K562 (cell line): Measurements from ENCODE around the gene DCUN1D2. TPM values are rescaled to one million over a fixed set of nuclear protein-coding genes. Genes with fewer than 3 reads are reported as not detected.

Source experiments
- BCOR ChIP-seq: fragments of 450-650 bp; IDR thresholded peaks from 2 replicates; pipeline ENCODE4 v1.6.1; 2016
- BMI1 ChIP-seq: fragments of 150-350 bp; IDR thresholded peaks from 2 replicates; pipeline ENCODE4 v1.6.1; 2014; ENCODE audit warnings: low read length
- CEBPB ChIP-seq: fragments of 450-650 bp; IDR thresholded peaks from 2 replicates; pipeline ENCODE4 v1.6.1; 2016; ENCODE audit warnings: missing genetic modification characterization, missing compliant biosample characterization
- CREB1 ChIP-seq, 2 experiments: sonication (generic) in 1 of 2; formaldehyde crosslinking in 1 of 2; IDR thresholded peaks; 2 replicates each; pipeline versions ENCODE4 v1.6.1 to v1.8.0; 2012 to 2022; ENCODE audit warnings: inconsistent platforms in 1 of 2, mild to moderate bottlenecking in 1 of 2, missing genetic modification reagents in 1 of 2, moderate library complexity in 1 of 2
- DPF2 ChIP-seq: fragments of 450-650 bp; IDR thresholded peaks from 2 replicates; pipeline ENCODE4 v1.6.1; 2016
- ERF ChIP-seq: fragments of 450-650 bp; formaldehyde crosslinking; IDR thresholded peaks from 2 replicates; pipeline ENCODE4 v1.4.0; 2020; ENCODE audit warnings: mild to moderate bottlenecking, mixed read lengths
- EWSR1 ChIP-seq: fragments of 450-650 bp; IDR thresholded peaks from 2 replicates; pipeline ENCODE4 v1.6.1; 2018; ENCODE audit warnings: borderline replicate concordance, mild to moderate bottlenecking, low read depth, moderate library complexity; ENCODE audit not compliant: partially characterized antibody
- FOSL1 ChIP-seq: fragments of 200-800 bp; sonication (Bioruptor generic); conservative IDR thresholded peaks from 2 replicates; pipeline ENCODE4 v1.6.1; 2016; ENCODE audit warnings: missing genetic modification characterization, missing compliant biosample characterization
- FOXM1 ChIP-seq, 2 experiments: fragments of 450-650 bp in 1 of 2; sonication (generic) in 1 of 2; formaldehyde crosslinking in 1 of 2; IDR thresholded peaks; 2 replicates each; pipeline versions ENCODE4 v1.6.1 to v1.9.0; 2017 to 2022; ENCODE audit warnings: low read depth in 2 of 2, mild to moderate bottlenecking in 2 of 2, missing genetic modification reagents in 1 of 2, moderate library complexity in 1 of 2
- HDAC8 ChIP-seq: fragments of 450-650 bp; IDR thresholded peaks from 2 replicates; pipeline ENCODE4 v1.6.1; 2016; ENCODE audit warnings: mild to moderate bottlenecking, missing genetic modification characterization, moderate library complexity, missing compliant biosample characterization
- NRF1 ChIP-seq, 2 experiments: fragments of 450-650 bp; IDR thresholded peaks in 1 of 2; conservative IDR thresholded peaks in 1 of 2; 2 replicates each; pipeline ENCODE4 v1.6.1; 2014; ENCODE audit warnings: mild to moderate bottlenecking in 2 of 2
- POU5F1 ChIP-seq: fragments of 150-350 bp; IDR thresholded peaks from 2 replicates; pipeline ENCODE4 v1.6.1; 2014; ENCODE audit warnings: borderline replicate concordance, low read length, low read depth, mild to moderate bottlenecking; ENCODE audit not compliant: partially characterized antibody
- PRPF4 ChIP-seq: fragments of 200-400 bp; formaldehyde crosslinking; IDR thresholded peaks from one replicate; pipeline ENCODE4 v1.6.1; 2017; ENCODE audit warnings: low read length, low read depth, mild to moderate bottlenecking; ENCODE audit not compliant: insufficient read depth, poor library complexity, severe bottlenecking
- SAFB2 ChIP-seq: fragments of 200-400 bp; formaldehyde crosslinking; IDR thresholded peaks from 2 replicates; pipeline ENCODE4 v1.6.1; 2018; ENCODE audit warnings: borderline replicate concordance, low read length, low read depth, moderate library complexity; ENCODE audit not compliant: severe bottlenecking
- SMARCA5 ChIP-seq: fragments of 450-650 bp; IDR thresholded peaks from 2 replicates; pipeline ENCODE4 v1.6.1; 2016
- ZC3H11A ChIP-seq: IDR thresholded peaks from 2 replicates; pipeline ENCODE4 v1.6.1; 2012; ENCODE audit warnings: low read depth, low read length, improper control_type of control experiment
- ZEB2 ChIP-seq: fragments of 450-650 bp; IDR thresholded peaks from 2 replicates; pipeline ENCODE4 v1.6.1; 2016
- ZNF311 ChIP-seq: fragments of 250-450 bp; sonication (Bioruptor Pico); IDR thresholded peaks from 2 replicates; pipeline ENCODE4 v1.4.0; 2020; ENCODE audit warnings: mild to moderate bottlenecking, moderate library complexity
- ZNF644 ChIP-seq: fragments of 200-800 bp; sonication (Bioruptor generic); IDR thresholded peaks from 2 replicates; pipeline ENCODE4 v1.6.1; 2016; ENCODE audit warnings: low read depth, missing genetic modification characterization, missing compliant biosample characterization
- polyA plus RNA-seq, 8 experiments: library from polyadenylated mRNA; depleted of rRNA in 4 of 8; stranded (reverse) in 5 of 8; unstranded in 3 of 8; fragments of >200 nt; fragmentation: Nextera tagmentation in 2 of 8; fragmentation: Illumina TruSeq in 1 of 8; extraction: Ambion mirVana in 2 of 8; extraction: Trizol in 1 of 8; gene quantifications; 2 replicates each; pipeline versions ENCODE4 v1.2.1 to v1.2.3, GENCODE V29; 2011 to 2014; ENCODE audit warnings: inconsistent platforms in 1 of 8, missing spikeins in 1 of 8
- total RNA-seq, 7 experiments: library from RNA; depleted of rRNA in 6 of 7; stranded (reverse); fragments of >200 nt in 6 of 7; fragmentation: Illumina TruSeq in 2 of 7; extraction: Trizol in 2 of 7; gene quantifications; 2 replicates each; pipeline versions ENCODE4 v1.2.1 to v1.2.3, GENCODE V29; 2011 to 2021; ENCODE audit warnings: low replicate concordance in 1 of 7
- TF ChIP-seq, protein P1 (sequence below): fragments of 450-650 bp; formaldehyde crosslinking; IDR thresholded peaks from 2 replicates; pipeline ENCODE4 v1.4.0; 2022; ENCODE audit warnings: missing genetic modification characterization
- TF ChIP-seq, protein P2 (sequence below): fragments of 450-650 bp; formaldehyde crosslinking; IDR thresholded peaks from 2 replicates; pipeline ENCODE4 v1.4.0; 2022; ENCODE audit warnings: mild to moderate bottlenecking, moderate library complexity
- TF ChIP-seq, protein P3 (sequence below): fragments of 450-650 bp; IDR thresholded peaks from 2 replicates; pipeline ENCODE4 v1.6.1; 2018; ENCODE audit warnings: mild to moderate bottlenecking, low read depth; ENCODE audit not compliant: partially characterized antibody
- TF ChIP-seq, protein P4 (sequence below): fragments of 450-650 bp; IDR thresholded peaks from 2 replicates; pipeline ENCODE4 v1.6.1; 2017; ENCODE audit warnings: mild to moderate bottlenecking, moderate library complexity
- TF ChIP-seq, protein P5 (sequence below): fragments of 250-450 bp; sonication (Bioruptor Pico); IDR thresholded peaks from 2 replicates; pipeline ENCODE4 v1.8.0; 2021; ENCODE audit warnings: moderate library complexity, mild to moderate bottlenecking, inconsistent platforms

DCUN1D2 gene
- total and polyA plus RNA-seq, 9 of the 15 experiments (the other 6 are each of a cell fraction or from before 2014, with no cell fraction given), result 2.1 to 16.8 (median 11.1) TPM

DNA sequence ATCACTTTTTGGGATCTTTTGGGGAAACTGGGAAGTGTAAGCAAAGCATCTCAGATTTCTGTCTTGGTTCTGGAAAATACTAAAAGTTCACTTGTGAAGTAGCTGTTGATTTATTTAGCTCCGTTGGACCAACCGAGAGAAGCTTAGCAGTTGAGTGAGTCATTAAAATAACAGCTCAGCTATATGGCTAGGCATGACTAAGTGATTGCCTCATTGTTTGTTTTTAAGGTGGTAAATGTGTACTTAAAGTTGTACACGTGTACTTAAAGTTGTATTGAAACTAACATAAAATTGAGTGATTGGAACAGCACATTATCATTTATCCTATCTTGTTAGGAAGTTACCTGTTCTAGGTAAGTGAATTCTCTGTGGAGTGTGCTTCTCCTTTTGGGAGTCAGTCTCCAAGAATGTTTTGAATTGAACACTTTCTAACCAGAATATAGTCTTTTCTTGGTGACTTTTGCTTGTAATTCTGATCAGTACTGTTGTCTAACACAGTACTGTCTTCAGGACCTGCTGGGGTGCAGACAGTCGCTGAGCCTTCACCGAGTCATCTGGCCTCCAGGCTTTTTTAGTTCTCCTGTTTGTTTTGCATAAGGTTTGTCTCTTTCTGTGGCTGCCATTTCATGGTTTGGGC, 2.9 kb upstream of the DCUN1D2 start (continued):
- peak; percentile 97 for TF ChIP-seq FOSL1 (tag)
- no peak for TF ChIP-seq BCOR
- TF ChIP-seq, protein P1, sequence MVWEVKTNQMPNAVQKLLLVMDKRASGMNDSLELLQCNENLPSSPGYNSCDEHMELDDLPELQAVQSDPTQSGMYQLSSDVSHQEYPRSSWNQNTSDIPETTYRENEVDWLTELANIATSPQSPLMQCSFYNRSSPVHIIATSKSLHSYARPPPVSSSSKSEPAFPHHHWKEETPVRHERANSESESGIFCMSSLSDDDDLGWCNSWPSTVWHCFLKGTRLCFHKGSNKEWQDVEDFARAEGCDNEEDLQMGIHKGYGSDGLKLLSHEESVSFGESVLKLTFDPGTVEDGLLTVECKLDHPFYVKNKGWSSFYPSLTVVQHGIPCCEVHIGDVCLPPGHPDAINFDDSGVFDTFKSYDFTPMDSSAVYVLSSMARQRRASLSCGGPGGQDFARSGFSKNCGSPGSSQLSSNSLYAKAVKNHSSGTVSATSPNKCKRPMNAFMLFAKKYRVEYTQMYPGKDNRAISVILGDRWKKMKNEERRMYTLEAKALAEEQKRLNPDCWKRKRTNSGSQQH (CRISPR knock-in tag), result no peak
- TF ChIP-seq NRF1 (conservative IDR thresholded peaks at IDR 0.05 in 1 of 2, IDR thresholded peaks at IDR 0.05 in 1 of 2), result no peak
- TF ChIP-seq, protein P2, sequence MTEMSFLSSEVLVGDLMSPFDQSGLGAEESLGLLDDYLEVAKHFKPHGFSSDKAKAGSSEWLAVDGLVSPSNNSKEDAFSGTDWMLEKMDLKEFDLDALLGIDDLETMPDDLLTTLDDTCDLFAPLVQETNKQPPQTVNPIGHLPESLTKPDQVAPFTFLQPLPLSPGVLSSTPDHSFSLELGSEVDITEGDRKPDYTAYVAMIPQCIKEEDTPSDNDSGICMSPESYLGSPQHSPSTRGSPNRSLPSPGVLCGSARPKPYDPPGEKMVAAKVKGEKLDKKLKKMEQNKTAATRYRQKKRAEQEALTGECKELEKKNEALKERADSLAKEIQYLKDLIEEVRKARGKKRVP (CRISPR knock-in tag), result no peak
- TF ChIP-seq CREB1 (IDR thresholded peaks at IDR 0.05), result no peak
- TF ChIP-seq CREB1 (CRISPR knock-in tag; IDR thresholded peaks at IDR 0.05), result no peak
- TF ChIP-seq, protein P3, sequence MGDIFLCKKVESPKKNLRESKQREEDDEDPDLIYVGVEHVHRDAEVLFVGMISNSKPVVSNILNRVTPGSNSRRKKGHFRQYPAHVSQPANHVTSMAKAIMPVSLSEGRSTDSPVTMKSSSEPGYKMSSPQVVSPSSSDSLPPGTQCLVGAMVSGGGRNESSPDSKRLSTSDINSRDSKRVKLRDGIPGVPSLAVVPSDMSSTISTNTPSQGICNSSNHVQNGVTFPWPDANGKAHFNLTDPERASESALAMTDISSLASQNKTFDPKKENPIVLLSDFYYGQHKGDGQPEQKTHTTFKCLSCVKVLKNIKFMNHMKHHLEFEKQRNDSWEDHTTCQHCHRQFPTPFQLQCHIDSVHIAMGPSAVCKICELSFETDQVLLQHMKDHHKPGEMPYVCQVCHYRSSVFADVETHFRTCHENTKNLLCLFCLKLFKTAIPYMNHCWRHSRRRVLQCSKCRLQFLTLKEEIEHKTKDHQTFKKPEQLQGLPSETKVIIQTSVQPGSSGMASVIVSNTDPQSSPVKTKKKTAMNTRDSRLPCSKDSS, result no peak
- TF ChIP-seq FOXM1 (IDR thresholded peaks at IDR 0.05; ENCODE audit: low read depth), result peak; percentile 81
- no peak for TF ChIP-seq FOXM1 (CRISPR knock-in tag; IDR thresholded peaks at IDR 0.05; ENCODE audit: low read depth)
- TF ChIP-seq SAFB2, result no peak
- no peak for TF ChIP-seq BMI1
- no peak for TF ChIP-seq SMARCA5
- TF ChIP-seq EWSR1, result no peak
- TF ChIP-seq HDAC8 (tag), result no peak
- no peak for TF ChIP-seq ZNF644 (tag)
- no peak for TF ChIP-seq ZNF311 (CRISPR knock-in tag)
- TF ChIP-seq, protein P4, sequence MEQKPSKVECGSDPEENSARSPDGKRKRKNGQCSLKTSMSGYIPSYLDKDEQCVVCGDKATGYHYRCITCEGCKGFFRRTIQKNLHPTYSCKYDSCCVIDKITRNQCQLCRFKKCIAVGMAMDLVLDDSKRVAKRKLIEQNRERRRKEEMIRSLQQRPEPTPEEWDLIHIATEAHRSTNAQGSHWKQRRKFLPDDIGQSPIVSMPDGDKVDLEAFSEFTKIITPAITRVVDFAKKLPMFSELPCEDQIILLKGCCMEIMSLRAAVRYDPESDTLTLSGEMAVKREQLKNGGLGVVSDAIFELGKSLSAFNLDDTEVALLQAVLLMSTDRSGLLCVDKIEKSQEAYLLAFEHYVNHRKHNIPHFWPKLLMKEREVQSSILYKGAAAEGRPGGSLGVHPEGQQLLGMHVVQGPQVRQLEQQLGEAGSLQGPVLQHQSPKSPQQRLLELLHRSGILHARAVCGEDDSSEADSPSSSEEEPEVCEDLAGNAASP, result no peak
- no peak for TF ChIP-seq ERF (CRISPR knock-in tag)
- TF ChIP-seq DPF2, result peak; percentile 86
- 0 out of 2 replicates have a peak, but pooled peaks have one; percentile 56 for TF ChIP-seq ZEB2
- TF ChIP-seq ZC3H11A, result no peak
- peak; percentile 90 for TF ChIP-seq CEBPB (tag)
- TF ChIP-seq PRPF4, result no peak
- TF ChIP-seq POU5F1, result no peak
- TF ChIP-seq, protein P5, sequence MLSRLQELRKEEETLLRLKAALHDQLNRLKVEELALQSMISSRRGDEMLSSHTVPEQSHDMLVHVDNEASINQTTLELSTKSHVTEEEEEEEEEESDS (CRISPR knock-in tag), result no peak
